ENCODE results near the gene SCRT2. TPM values are rescaled to one million over a fixed set of nuclear protein-coding genes. Genes with fewer than 3 reads are reported as not detected.
A peak's percentile ranks its signal among the peaks of the same experiment; 100 is the strongest.

SCRT2 gene
- total RNA-seq, 1 donor from 2014 or later, result not detected

DNA sequence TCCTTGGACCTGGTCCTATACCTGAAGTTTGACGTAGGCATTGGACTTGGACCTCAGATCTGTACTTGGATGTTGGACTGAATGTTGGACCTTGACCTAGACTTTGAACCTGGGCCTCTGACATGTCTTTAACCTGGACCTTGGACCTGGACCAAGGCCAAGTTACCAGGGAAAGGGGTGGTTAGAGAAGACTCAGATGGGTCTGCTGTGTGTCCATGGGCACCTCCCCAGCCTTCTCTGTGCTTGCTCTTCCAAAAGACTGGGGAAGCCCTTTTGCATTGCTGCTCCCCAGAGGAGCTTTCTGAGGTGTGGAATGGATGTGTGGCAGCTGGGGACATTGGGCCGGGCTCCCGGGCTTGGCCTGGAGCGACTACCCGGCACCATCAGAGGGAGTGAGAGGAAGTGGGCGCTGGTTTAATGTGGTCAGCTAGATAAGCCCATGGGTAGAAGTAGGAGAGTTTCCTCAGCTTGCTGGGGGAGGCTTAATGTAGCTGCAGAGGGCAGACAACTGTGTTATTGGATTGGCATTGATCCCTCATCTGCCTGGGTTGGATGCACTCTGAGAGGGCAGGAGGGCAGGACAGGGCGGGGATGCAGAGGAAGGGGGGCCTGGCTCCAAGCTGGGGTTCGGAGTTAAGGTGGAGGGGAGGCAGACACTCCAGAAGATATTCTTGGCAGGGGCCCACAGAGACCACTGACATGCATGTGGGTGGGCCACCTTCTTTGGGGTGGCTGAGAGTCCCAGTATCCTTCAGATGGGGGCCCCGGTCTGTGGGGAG, 4.2 kb downstream of the SCRT2 start:
- H3K4me1 Mint-ChIP-seq, result peaks cover 15% of the 10 kb centered on the region
- no peaks in the 10 kb centered on the region for H3K36me3 Mint-ChIP-seq
- no peak overlapping the region for H3K27ac Mint-ChIP-seq
- H3K27me3 Mint-ChIP-seq (ENCODE audit: low read depth), result peaks cover 63% of the 10 kb centered on the region
- H3K9me3 Mint-ChIP-seq, result no peaks in the 10 kb centered on the region
- DNase-seq (ENCODE audit: low spot score in 2 of 2, unreplicated experiment in 2 of 2), result no peak
- TF ChIP-seq, protein P1, sequence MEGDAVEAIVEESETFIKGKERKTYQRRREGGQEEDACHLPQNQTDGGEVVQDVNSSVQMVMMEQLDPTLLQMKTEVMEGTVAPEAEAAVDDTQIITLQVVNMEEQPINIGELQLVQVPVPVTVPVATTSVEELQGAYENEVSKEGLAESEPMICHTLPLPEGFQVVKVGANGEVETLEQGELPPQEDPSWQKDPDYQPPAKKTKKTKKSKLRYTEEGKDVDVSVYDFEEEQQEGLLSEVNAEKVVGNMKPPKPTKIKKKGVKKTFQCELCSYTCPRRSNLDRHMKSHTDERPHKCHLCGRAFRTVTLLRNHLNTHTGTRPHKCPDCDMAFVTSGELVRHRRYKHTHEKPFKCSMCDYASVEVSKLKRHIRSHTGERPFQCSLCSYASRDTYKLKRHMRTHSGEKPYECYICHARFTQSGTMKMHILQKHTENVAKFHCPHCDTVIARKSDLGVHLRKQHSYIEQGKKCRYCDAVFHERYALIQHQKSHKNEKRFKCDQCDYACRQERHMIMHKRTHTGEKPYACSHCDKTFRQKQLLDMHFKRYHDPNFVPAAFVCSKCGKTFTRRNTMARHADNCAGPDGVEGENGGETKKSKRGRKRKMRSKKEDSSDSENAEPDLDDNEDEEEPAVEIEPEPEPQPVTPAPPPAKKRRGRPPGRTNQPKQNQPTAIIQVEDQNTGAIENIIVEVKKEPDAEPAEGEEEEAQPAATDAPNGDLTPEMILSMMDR (IDR thresholded peaks at IDR 0.05; ENCODE audit: unreplicated experiment), result no peak
- H3K4me3 Mint-ChIP-seq, result no peak overlapping the region

DNA sequence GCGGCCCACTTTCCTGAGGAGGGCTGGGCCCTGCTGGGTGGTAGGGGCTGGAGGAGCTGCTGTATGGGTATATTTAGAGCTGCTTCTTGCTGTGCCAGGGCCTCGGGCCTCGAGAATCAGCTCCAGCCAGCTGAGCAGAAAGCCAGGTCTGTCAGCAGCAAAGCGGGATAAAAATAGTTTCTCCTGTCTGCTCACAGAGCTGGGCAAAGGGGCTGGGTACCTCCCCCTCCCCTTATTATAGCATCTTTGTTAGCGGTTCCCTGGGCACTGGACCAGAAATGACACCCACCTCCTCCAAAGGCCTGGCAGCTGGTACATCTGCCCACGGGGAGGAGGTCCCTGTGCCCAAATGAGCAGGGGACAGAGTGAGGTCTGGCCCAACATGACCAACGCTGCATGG, 6.0 kb downstream of the SCRT2 start:
- no peak overlapping the region for H3K27ac Mint-ChIP-seq
- no peaks in the 10 kb centered on the region for H3K9me3 Mint-ChIP-seq
- no peaks in the 10 kb centered on the region for H3K36me3 Mint-ChIP-seq
- peaks cover 10% of the 10 kb centered on the region for H3K4me1 Mint-ChIP-seq
- TF ChIP-seq, protein P1 (IDR thresholded peaks at IDR 0.05; ENCODE audit: unreplicated experiment), result no peak
- no peak for DNase-seq (ENCODE audit: low spot score in 2 of 2, unreplicated experiment in 2 of 2)
- H3K27me3 Mint-ChIP-seq (ENCODE audit: low read depth), result peaks cover 49% of the 10 kb centered on the region
- H3K4me3 Mint-ChIP-seq, result no peak overlapping the region

GRCh38 chr20:668638-669037, 7.0 kb downstream of the SCRT2 start:
- Mint-ChIP-seq H3K9me3 (no peaks in the 10 kb centered on the region), H3K4me1 (peaks cover 10% of the 10 kb centered on the region), H3K4me3 (no peak overlapping the region), H3K27ac (no peak overlapping the region), H3K27me3 (ENCODE audit: low read depth) (peaks cover 40% of the 10 kb centered on the region), H3K36me3 (no peaks in the 10 kb centered on the region)
- no peak for DNase-seq (ENCODE audit: low spot score in 2 of 2, unreplicated experiment in 2 of 2)
- TF ChIP-seq, protein P1 (IDR thresholded peaks at IDR 0.05; ENCODE audit: unreplicated experiment), result no peak

DNA sequence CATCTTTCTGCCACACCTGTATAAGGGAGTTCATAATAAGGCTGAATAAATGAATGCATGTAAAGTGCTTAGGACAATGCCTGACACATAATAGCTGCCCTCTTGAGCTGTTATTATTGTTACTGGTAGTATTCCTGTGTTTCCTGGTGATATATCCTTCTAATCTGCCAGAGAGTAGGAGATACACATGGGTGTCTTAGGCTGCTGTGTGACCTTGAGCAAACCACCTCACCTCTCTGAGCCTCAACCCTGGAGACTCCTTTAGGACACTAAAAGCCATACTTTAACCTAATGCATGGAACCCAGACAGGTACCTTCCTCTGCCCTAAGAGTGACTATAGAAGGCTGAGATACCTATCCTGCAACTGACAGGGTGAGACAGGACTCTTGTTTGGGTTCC, 7.6 kb downstream of the SCRT2 start:
- DNase-seq (ENCODE audit: low spot score in 2 of 2, unreplicated experiment in 2 of 2), result no peak
- Mint-ChIP-seq H3K9me3 (no peaks in the 10 kb centered on the region), H3K4me3 (no peak overlapping the region), H3K27ac (no peak overlapping the region), H3K27me3 (ENCODE audit: low read depth) (peaks cover 36% of the 10 kb centered on the region), H3K4me1 (peaks cover 10% of the 10 kb centered on the region), H3K36me3 (no peaks in the 10 kb centered on the region)
- TF ChIP-seq, protein P1 (IDR thresholded peaks at IDR 0.05; ENCODE audit: unreplicated experiment), result no peak

DNA sequence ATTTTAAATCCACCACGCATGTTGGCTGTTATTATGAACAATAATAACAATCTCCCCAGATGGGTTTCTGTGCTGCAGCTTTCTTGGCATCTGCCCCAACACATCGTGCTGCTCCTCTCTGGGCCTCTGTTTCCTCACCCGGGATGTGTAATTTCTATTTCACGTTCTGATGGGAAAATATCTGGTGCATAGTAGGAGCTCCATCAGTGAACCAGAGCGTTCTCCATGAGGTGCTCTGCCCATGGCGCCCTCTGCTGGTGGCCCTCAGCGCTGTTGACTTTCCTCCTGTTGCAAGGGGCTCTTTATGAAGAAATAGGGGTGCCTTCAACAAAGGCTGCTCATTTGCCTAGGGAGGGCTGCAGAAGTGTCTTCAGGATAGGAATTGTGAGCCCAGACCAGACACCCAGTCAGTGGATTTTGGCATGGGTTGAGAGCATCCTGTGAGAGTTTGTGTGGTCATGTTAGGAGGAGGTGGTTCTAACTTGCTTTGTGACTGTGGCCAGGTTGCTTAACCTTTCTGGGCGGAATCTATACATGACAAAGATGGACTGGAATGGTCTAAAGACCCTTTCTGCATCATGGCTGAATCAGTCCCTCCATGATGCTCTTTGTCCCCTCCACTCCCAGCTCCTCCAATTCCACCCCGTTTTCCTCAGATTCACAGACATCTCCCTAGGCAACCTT, 8.1 kb downstream of the SCRT2 start:
- peak in 1 of 2 experiments; percentile 67 for DNase-seq (ENCODE audit: low spot score in 2 of 2, unreplicated experiment in 2 of 2)
- peaks cover 34% of the 10 kb centered on the region for H3K27me3 Mint-ChIP-seq (ENCODE audit: low read depth)
- no peaks in the 10 kb centered on the region for H3K9me3 Mint-ChIP-seq
- no peaks in the 10 kb centered on the region for H3K36me3 Mint-ChIP-seq
- TF ChIP-seq, protein P1 (IDR thresholded peaks at IDR 0.05; ENCODE audit: unreplicated experiment), result peak; percentile 73
- H3K27ac Mint-ChIP-seq, result no peak overlapping the region
- H3K4me3 Mint-ChIP-seq, result no peak overlapping the region
- H3K4me1 Mint-ChIP-seq, result peaks cover 7% of the 10 kb centered on the region

Measured in mesothelial cell of epicardium (in vitro differentiated cells).